ENCODE data around the gene PLEKHA1.

Gene PLEKHA1

GRCh38 chr10:122348935-122349361, 25.6 kb upstream of the PLEKHA1 start:
- H3K4me1 ChIP-seq (ENCODE audit: insufficient read depth, poor library complexity, severe bottlenecking), result no peaks in the 10 kb centered on the region
- no peak overlapping the region for H3K4me3 ChIP-seq (ENCODE audit: severe bottlenecking)
- H3K36me3 ChIP-seq (ENCODE audit: low read depth), result no peaks in the 10 kb centered on the region
- no peak for TF ChIP-seq CTCF (IDR thresholded peaks at IDR 0.05; ENCODE audit: poor library complexity, severe bottlenecking)
- no peak for DNase-seq (ENCODE audit: low spot score)
- no peak for ATAC-seq (ENCODE audit: low read depth)
- H3K9me3 ChIP-seq (ENCODE audit: severe bottlenecking), result no peaks in the 10 kb centered on the region
- no peak overlapping the region for H3K27ac ChIP-seq (ENCODE audit: poor library complexity, severe bottlenecking)
- no peaks in the 10 kb centered on the region for H3K27me3 ChIP-seq (ENCODE audit: insufficient read depth, poor library complexity, severe bottlenecking)

GRCh38 chr10:122349758-122350369, 24.6 kb upstream of the PLEKHA1 start:
- ATAC-seq (ENCODE audit: low read depth) (no peak), DNase-seq (ENCODE audit: low spot score) (no peak)
- Histone ChIP-seq H3K4me3 (ENCODE audit: severe bottlenecking) (no peak overlapping the region), H3K36me3 (ENCODE audit: low read depth) (no peaks in the 10 kb centered on the region), H3K27ac (ENCODE audit: poor library complexity, severe bottlenecking) (no peak overlapping the region), H3K4me1 (ENCODE audit: insufficient read depth, poor library complexity, severe bottlenecking) (no peaks in the 10 kb centered on the region), H3K27me3 (ENCODE audit: insufficient read depth, poor library complexity, severe bottlenecking) (no peaks in the 10 kb centered on the region), H3K9me3 (ENCODE audit: severe bottlenecking) (no peaks in the 10 kb centered on the region)
- no peak for TF ChIP-seq CTCF (IDR thresholded peaks at IDR 0.05; ENCODE audit: poor library complexity, severe bottlenecking)

DNA sequence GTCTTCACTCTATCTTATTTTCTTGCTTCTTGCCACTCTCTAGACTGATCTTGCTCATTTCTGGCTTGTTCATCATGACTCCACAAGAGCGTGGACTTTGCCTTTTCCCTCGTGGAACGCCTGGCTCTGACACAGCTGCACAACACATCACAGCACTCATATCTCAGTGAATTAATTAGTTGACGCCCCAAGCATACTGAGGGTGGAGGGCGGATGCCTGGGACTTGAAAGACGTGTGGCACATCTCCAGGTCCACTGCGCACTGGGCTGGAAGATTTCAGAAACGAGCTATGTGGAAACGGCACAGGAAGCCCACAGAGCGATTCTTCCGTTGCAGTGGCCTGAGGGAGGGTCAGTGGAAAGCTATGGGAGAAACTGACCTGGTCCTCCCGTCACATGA, 23.6 kb upstream of the PLEKHA1 start:
- Histone ChIP-seq H3K9me3 (ENCODE audit: severe bottlenecking) (no peaks in the 10 kb centered on the region), H3K4me1 (ENCODE audit: insufficient read depth, poor library complexity, severe bottlenecking) (no peaks in the 10 kb centered on the region), H3K27ac (ENCODE audit: poor library complexity, severe bottlenecking) (no peak overlapping the region), H3K36me3 (ENCODE audit: low read depth) (no peaks in the 10 kb centered on the region), H3K4me3 (ENCODE audit: severe bottlenecking) (no peak overlapping the region), H3K27me3 (ENCODE audit: insufficient read depth, poor library complexity, severe bottlenecking) (no peaks in the 10 kb centered on the region)
- ATAC-seq (ENCODE audit: low read depth) (no peak), DNase-seq (ENCODE audit: low spot score) (no peak)
- TF ChIP-seq CTCF (IDR thresholded peaks at IDR 0.05; ENCODE audit: poor library complexity, severe bottlenecking), result no peak

DNA sequence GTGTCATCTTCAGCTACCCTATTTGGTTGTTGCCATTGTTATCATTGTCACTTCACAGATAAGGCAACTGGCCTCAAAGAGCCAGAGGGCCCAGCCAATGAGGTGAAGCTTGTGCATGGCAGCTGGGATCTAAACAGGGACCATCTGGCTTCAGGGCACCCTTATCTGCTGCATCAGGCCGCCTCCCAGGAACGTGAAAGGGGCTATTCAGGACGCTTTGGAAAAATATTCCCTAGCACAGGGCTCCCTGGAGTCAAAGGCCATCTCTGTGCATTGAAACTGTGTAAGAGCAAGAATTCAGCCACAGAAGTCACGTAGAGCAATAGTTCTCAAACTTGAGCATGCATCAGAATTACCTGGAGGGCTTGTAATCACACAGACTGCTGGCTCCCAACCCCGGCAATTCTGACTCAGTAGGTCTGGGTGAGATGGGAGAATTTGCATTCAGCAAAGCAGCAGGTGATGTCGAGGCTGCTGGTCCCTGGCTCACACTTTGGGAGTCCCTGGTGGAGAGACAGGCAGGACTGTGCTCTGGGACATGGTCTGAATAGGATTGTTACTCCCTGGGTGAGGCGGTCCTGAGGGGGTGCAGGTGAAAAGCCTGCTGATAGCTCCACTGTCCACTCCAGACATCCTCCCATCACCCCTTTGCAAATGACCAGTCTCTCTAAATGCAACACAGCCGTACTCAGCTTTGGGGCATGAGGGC, 21.5 kb upstream of the PLEKHA1 start:
- no peaks in the 10 kb centered on the region for H3K9me3 ChIP-seq (ENCODE audit: severe bottlenecking)
- ATAC-seq (ENCODE audit: low read depth), result no peak
- no peaks in the 10 kb centered on the region for H3K27me3 ChIP-seq (ENCODE audit: insufficient read depth, poor library complexity, severe bottlenecking)
- no peak overlapping the region for H3K4me3 ChIP-seq (ENCODE audit: severe bottlenecking)
- no peak overlapping the region for H3K27ac ChIP-seq (ENCODE audit: poor library complexity, severe bottlenecking)
- no peaks in the 10 kb centered on the region for H3K4me1 ChIP-seq (ENCODE audit: insufficient read depth, poor library complexity, severe bottlenecking)
- DNase-seq (ENCODE audit: low spot score), result no peak
- no peak for TF ChIP-seq CTCF (IDR thresholded peaks at IDR 0.05; ENCODE audit: poor library complexity, severe bottlenecking)
- H3K36me3 ChIP-seq (ENCODE audit: low read depth), result no peaks in the 10 kb centered on the region

- H3K27ac ChIP-seq (ENCODE audit: poor library complexity, severe bottlenecking), result no peak overlapping the region
- no peak for ATAC-seq (ENCODE audit: low read depth)
- DNase-seq (ENCODE audit: low spot score), result no peak
- H3K9me3 ChIP-seq (ENCODE audit: severe bottlenecking), result no peaks in the 10 kb centered on the region
- no peaks in the 10 kb centered on the region for H3K27me3 ChIP-seq (ENCODE audit: insufficient read depth, poor library complexity, severe bottlenecking)
- H3K36me3 ChIP-seq (ENCODE audit: low read depth), result no peaks in the 10 kb centered on the region
- TF ChIP-seq CTCF (IDR thresholded peaks at IDR 0.05; ENCODE audit: poor library complexity, severe bottlenecking), result no peak
- H3K4me3 ChIP-seq (ENCODE audit: severe bottlenecking), result no peak overlapping the region
- no peaks in the 10 kb centered on the region for H3K4me1 ChIP-seq (ENCODE audit: insufficient read depth, poor library complexity, severe bottlenecking)
Measured at GRCh38 chr10:122354383-122354782, 20.1 kb upstream of the PLEKHA1 start.

Measured in RWPE2 (cell line).